Measurements from ENCODE around the gene P2RX5.

GRCh38 chr17:3704931-3705717 is 9.2 kb upstream of the P2RX5 start:
- TF ChIP-seq TCF12 (IDR thresholded peaks at IDR 0.05; ENCODE audit: low read depth): no peak
- no peak for TF ChIP-seq REST (IDR thresholded peaks at IDR 0.05; ENCODE audit: low read depth)
- no peak for TF ChIP-seq ZBTB7A (IDR thresholded peaks at IDR 0.05; ENCODE audit: low read depth)
- no peak for TF ChIP-seq CEBPB (IDR thresholded peaks at IDR 0.05)
- TF ChIP-seq FOXM1 (IDR thresholded peaks at IDR 0.05; ENCODE audit: borderline replicate concordance, low read depth): no peak
- TF ChIP-seq NFIC (IDR thresholded peaks at IDR 0.05): no peak
- TF ChIP-seq EGR1 (IDR thresholded peaks at IDR 0.05): no peak
- TF ChIP-seq MAX (IDR thresholded peaks at IDR 0.05): no peak
- no peak for TF ChIP-seq TAF1 (IDR thresholded peaks at IDR 0.05; ENCODE audit: low read depth)
- TF ChIP-seq YY1 (IDR thresholded peaks at IDR 0.05; ENCODE audit: low read depth): no peak
